HCT116 (cell line): Measurements from ENCODE around the gene ALLC. TPM values are rescaled to one million over a fixed set of nuclear protein-coding genes. Genes with fewer than 3 reads are reported as not detected.

Source experiments
- ATAC-seq: fragments of 200-7000 bp; cut with Tn5 transposase; 2 replicates; pipeline ENCODE4 v1.9.1; 2020; ENCODE audit warnings: mild to moderate bottlenecking, moderate library complexity
- BruUV-seq: library from RNA; stranded (reverse); fragments of 400-500 nt; replicated peaks from 2 replicates; lab custom pipeline; 2021; lab: Mats Ljungman, UMichigan
- CTCF ChIA-PET: fragments of 300-600 bp; sonication (Branson Sonifier 250); formaldehyde crosslinking; loops from one replicate; lab custom pipeline; 2021; ENCODE audit warnings: antibody characterized with exemption; lab: Charles Lee
- POLR2A ChIA-PET: fragments of 300-600, 350-600 bp; sonication (Branson Sonifier 250); formaldehyde crosslinking; loops from one replicate; lab custom pipeline; 2021; ENCODE audit warnings: antibody characterized with exemption; lab: Charles Lee
- RAD21 ChIA-PET, 2 experiments: fragments of 300-600 bp; sonication (Branson Sonifier 250); formaldehyde crosslinking; loops; one replicate each; lab custom pipeline; 2023; ENCODE audit warnings: low total read pairs in 2 of 2; ENCODE audit not compliant: uncharacterized antibody in 2 of 2, unreplicated experiment in 2 of 2, low non-redundant PET in 1 of 2; lab: Charles Lee
- DNase-seq: peaks from one replicate; pipeline ENCODE4 v3.0.0-alpha.2; 2010; ENCODE audit warnings: low read depth, low spot score
- H2AFZ ChIP-seq: fragments of 200-600 bp; shearing (Covaris generic), sonication (generic); 2 replicates; pipeline ENCODE4 v1.6.1; 2017; ENCODE audit warnings: low read depth, mixed run types, mixed read lengths, antibody characterized with exemption, low read length; ENCODE audit not compliant: poor library complexity, severe bottlenecking
- H3K27ac ChIP-seq: 2 replicates; pipeline ENCODE4 v1.5.1; 2012; ENCODE audit warnings: low read depth, low read length
- H3K27me3 ChIP-seq: fragments of 200-600 bp; sonication (generic); 2 replicates; pipeline ENCODE4 v1.6.1; 2016; ENCODE audit warnings: mixed run types, low read length, mixed read lengths; ENCODE audit not compliant: insufficient read depth
- H3K36me3 ChIP-seq, 2 experiments: fragments of 200-500 bp in 1 of 2; fragments of 200-600 bp in 1 of 2; sonication (Bioruptor generic) in 1 of 2; sonication (generic) in 1 of 2; 2 replicates each; pipeline versions ENCODE4 v1.5.1 to v1.6.1; 2014 to 2016; ENCODE audit warnings: low read length in 2 of 2, inconsistent platforms in 1 of 2, mixed read lengths in 1 of 2, mixed run types in 1 of 2; ENCODE audit not compliant: insufficient read depth in 2 of 2, control insufficient read depth in 1 of 2
- H3K4me1 ChIP-seq, 2 experiments: fragments of 200-600 bp in 1 of 2; sonication (generic) in 1 of 2; 2 replicates each; pipeline versions ENCODE4 v1.5.1 to v1.6.1; 2012 to 2017; ENCODE audit warnings: low read length in 2 of 2, inconsistent platforms in 1 of 2, mild to moderate bottlenecking in 1 of 2, mixed read lengths in 1 of 2, mixed run types in 1 of 2, moderate library complexity in 1 of 2; ENCODE audit not compliant: insufficient read depth in 2 of 2, control insufficient read depth in 1 of 2
- H3K4me2 ChIP-seq: fragments of 200-600 bp; sonication (generic); 2 replicates; pipeline ENCODE4 v1.6.1; 2017; ENCODE audit warnings: mixed run types, low read length, mixed read lengths
- H3K4me3 ChIP-seq, 2 experiments: fragments of 200-600 bp in 1 of 2; sonication (generic) in 1 of 2; replicated peaks in 1 of 2; 2 replicates each; pipeline ENCODE4 v1.5.1; 2011 to 2016; ENCODE audit warnings: low read length in 2 of 2, control low read depth in 1 of 2, low read depth in 1 of 2, mild to moderate bottlenecking in 1 of 2, mixed read lengths in 1 of 2, mixed run types in 1 of 2
- H3K79me2 ChIP-seq: fragments of 200-600 bp; sonication (generic); 2 replicates; pipeline ENCODE4 v1.6.1; 2017; ENCODE audit warnings: mild to moderate bottlenecking, mixed run types, low read length, moderate library complexity, mixed read lengths; ENCODE audit not compliant: insufficient read depth
- H3K9ac ChIP-seq: fragments of 200-600 bp; sonication (generic); 2 replicates; pipeline ENCODE4 v1.6.1; 2016; ENCODE audit warnings: low read length, mixed read lengths
- H3K9me2 ChIP-seq: fragments of 200-600 bp; sonication (generic), shearing (Covaris generic); 2 replicates; pipeline ENCODE4 v1.6.1; 2017; ENCODE audit warnings: mixed run types, mild to moderate bottlenecking, moderate library complexity; ENCODE audit not compliant: insufficient read depth
- H3K9me3 ChIP-seq, 2 experiments: fragments of 200-500 bp in 1 of 2; fragments of 200-600 bp in 1 of 2; sonication (Bioruptor generic) in 1 of 2; sonication (generic) in 1 of 2; 2 replicates each; pipeline ENCODE4 v1.6.1; 2014 to 2017; ENCODE audit warnings: low read length in 2 of 2, mixed read lengths in 2 of 2, inconsistent platforms in 1 of 2, low read depth in 1 of 2, mild to moderate bottlenecking in 1 of 2, mixed run types in 1 of 2, moderate library complexity in 1 of 2; ENCODE audit not compliant: control insufficient read depth in 1 of 2, insufficient read depth in 1 of 2
- H4K20me1 ChIP-seq: fragments of 200-600 bp; sonication (generic), shearing (Covaris generic); 2 replicates; pipeline ENCODE4 v1.6.1; 2017; ENCODE audit warnings: mixed run types, mild to moderate bottlenecking, moderate library complexity; ENCODE audit not compliant: insufficient read depth
- CEBPB ChIP-seq: IDR thresholded peaks from 2 replicates; pipeline ENCODE4 v1.6.1; 2012; ENCODE audit warnings: low read depth
- CTCF ChIP-seq, 3 experiments: fragments of 200-600 bp in 1 of 3; sonication (generic) in 1 of 3; IDR thresholded peaks in 2 of 3; conservative IDR thresholded peaks in 1 of 3; 2 replicates each; pipeline ENCODE4 v1.5.1; 2012 to 2017; ENCODE audit warnings: low read depth in 2 of 3, low read length in 2 of 3, antibody characterized with exemption in 1 of 3, borderline replicate concordance in 1 of 3, control low read depth in 1 of 3, mild to moderate bottlenecking in 1 of 3, mixed read lengths in 1 of 3, mixed run types in 1 of 3, moderate library complexity in 1 of 3; ENCODE audit not compliant: insufficient read depth in 1 of 3
- ELF1 ChIP-seq: IDR thresholded peaks from 2 replicates; pipeline ENCODE4 v1.6.1; 2012; ENCODE audit warnings: low read depth, borderline replicate concordance
- EZH2 ChIP-seq: fragments of 200-600 bp; sonication (generic); IDR thresholded peaks from 2 replicates; pipeline ENCODE4 v1.6.1; 2017; ENCODE audit warnings: antibody characterized with exemption, mixed run types
- EZH2phosphoT487 ChIP-seq: fragments of 200-600 bp; IDR thresholded peaks from 2 replicates; pipeline ENCODE4 v1.6.1; 2018; ENCODE audit warnings: antibody characterized with exemption, borderline replicate concordance
- FOSL1 ChIP-seq: IDR thresholded peaks from 2 replicates; pipeline ENCODE4 v1.6.1; 2012; ENCODE audit warnings: low read depth
- JUND ChIP-seq: IDR thresholded peaks from 2 replicates; pipeline ENCODE4 v1.6.1; 2012
- MAX ChIP-seq: IDR thresholded peaks from 2 replicates; pipeline ENCODE4 v1.6.1; 2012
- POLR2A ChIP-seq: IDR thresholded peaks from 2 replicates; pipeline ENCODE4 v1.7.0; 2011; ENCODE audit warnings: borderline replicate concordance; ENCODE audit not compliant: insufficient read depth, insufficient read length; ENCODE audit errors: extremely low read depth
- POLR2AphosphoS5 ChIP-seq: IDR thresholded peaks from 2 replicates; pipeline ENCODE4 v1.6.1; 2011; ENCODE audit warnings: mild to moderate bottlenecking, low read depth, low read length, moderate library complexity
- RAD21 ChIP-seq: IDR thresholded peaks from 2 replicates; pipeline ENCODE4 v1.6.1; 2012; ENCODE audit warnings: low read depth, mild to moderate bottlenecking
- REST ChIP-seq: IDR thresholded peaks from 2 replicates; pipeline ENCODE4 v1.6.1; 2012; ENCODE audit warnings: low read depth
- SIN3A ChIP-seq: IDR thresholded peaks from 2 replicates; pipeline ENCODE4 v1.6.1; 2012; ENCODE audit warnings: low read depth
- SRF ChIP-seq: IDR thresholded peaks from 2 replicates; pipeline ENCODE4 v1.6.1; 2012; ENCODE audit warnings: low read depth
- YY1 ChIP-seq: IDR thresholded peaks from 2 replicates; pipeline ENCODE4 v1.6.1; 2011; ENCODE audit warnings: low read length, low read depth, moderate library complexity, mild to moderate bottlenecking; ENCODE audit not compliant: insufficient replicate concordance; ENCODE audit errors: extremely low read depth
- ZBTB33 ChIP-seq: IDR thresholded peaks from 2 replicates; pipeline ENCODE4 v1.6.1; 2011; ENCODE audit warnings: mild to moderate bottlenecking, low read length, moderate library complexity; ENCODE audit not compliant: insufficient replicate concordance; ENCODE audit errors: extremely low read depth
- ZFX ChIP-seq: fragments of 450-650 bp; IDR thresholded peaks from 2 replicates; pipeline ENCODE4 v1.6.1; 2017
- ZNF274 ChIP-seq: fragments of 200-500 bp; sonication (Bioruptor generic); IDR thresholded peaks from 2 replicates; pipeline ENCODE4 v1.6.1; 2014; ENCODE audit warnings: mild to moderate bottlenecking, low read depth, low read length, inconsistent platforms
- intact Hi-C: fragments of 100-400 bp; cut with micrococcal nuclease; formaldehyde crosslinking; loops from 2 replicates; pipeline ENCODE4 v1.10.0; 2022
- total RNA-seq: library from RNA; stranded (reverse); gene quantifications from one replicate; pipeline ENCODE4 v1.2.1, GENCODE V29; 2021; ENCODE audit not compliant: unreplicated experiment

Gene ALLC
- total RNA-seq, 1 experiment from 2014 or later: not detected

GRCh38 chr2:3701071-3701470 is 43.1 kb downstream of the ALLC start:
- CTCF ChIA-PET: no interaction called here

More at GRCh38 chr2:3701071-3701470, 43.1 kb downstream of the ALLC start:
- Histone ChIP-seq H4K20me1 (no peaks in the 10 kb centered on the region), H3K4me2 (no peak overlapping the region), H3K27ac (no peak overlapping the region), H3K9me3 (no peaks in the 10 kb centered on the region), H3K4me1 (no peaks in the 10 kb centered on the region), H3K4me3 (no peak overlapping the region), H2AFZ (no peak overlapping the region), H3K36me3 (no peaks in the 10 kb centered on the region), H3K9me2 (no peaks in the 10 kb centered on the region), H3K27me3 (peaks cover 10% of the 10 kb centered on the region), H3K9ac (no peak overlapping the region), H3K79me2 (no peaks in the 10 kb centered on the region)
- DNase-seq: no peak
- POLR2A ChIA-PET: no interaction called here
- ATAC-seq: no peak
- intact Hi-C loops: no loop called here
- BruUV-seq: no TSS peak
- RAD21 ChIA-PET: no interaction called here
- TF ChIP-seq CTCF (IDR thresholded peaks at IDR 0.05 in 2 of 3, conservative IDR thresholded peaks at IDR 0.05 in 1 of 3; ENCODE audit: borderline replicate concordance in 1 of 3, insufficient read depth in 1 of 3, low read depth in 2 of 3, low read length in 2 of 3) (no peak), CEBPB (no peak), REST (no peak), RAD21 (no peak), SIN3A (no peak), POLR2AphosphoS5 (no peak), JUND (no peak), ELF1 (no peak), FOSL1 (no peak), MAX (no peak), SRF (no peak), ZFX (no peak), EZH2phosphoT487 (no peak), POLR2A (no peak), ZBTB33 (no peak), EZH2 (no peak), YY1 (no peak), ZNF274 (no peak)
